HepG2 (cell line): ENCODE measurements around the gene SPIB. TPM values are rescaled to one million over a fixed set of nuclear protein-coding genes. Genes with fewer than 3 reads are reported as not detected.

Source experiments
- ATAC-seq: fragments of 200-7000 bp; cut with Tn5 transposase; 3 replicates; pipeline ENCODE4 v1.9.1; 2020; ENCODE audit warnings: mild to moderate bottlenecking, moderate library complexity
- BruUV-seq: library from RNA; stranded (reverse); fragments of 400-500 nt; replicated peaks from 2 replicates; lab custom pipeline; 2021; lab: Mats Ljungman, UMichigan
- CTCF ChIA-PET: fragments of 300-600 bp; formaldehyde crosslinking; extraction: SDS; loops from one replicate; lab custom pipeline; 2021; ENCODE audit warnings: low total read pairs, inconsistent platforms, low intra/inter-chr PET ratio; lab: Yijun Ruan, JAX
- POLR2A ChIA-PET: fragments of 350-600 bp; sonication (Branson Sonifier 250); formaldehyde crosslinking; loops from one replicate; lab custom pipeline; 2020; ENCODE audit warnings: antibody characterized with exemption, inconsistent platforms; lab: Yijun Ruan, JAX
- DNase-seq: peaks from one replicate; pipeline ENCODE4 v3.0.0-alpha.2; 2015; ENCODE audit warnings: low spot score
- FAIRE-seq: peaks from 3 replicates; lab custom pipeline; 2011; peaks lifted over from hg19 to GRCh38; lab: Jason Lieb, UNC
- H2AFZ ChIP-seq: one replicate; pipeline ENCODE4 v1.6.1; 2011; ENCODE audit warnings: low read length, inconsistent platforms
- H3K27ac ChIP-seq: fragments of 300-600 bp; 3 replicates; pipeline ENCODE4 v1.8.0; 2011; ENCODE audit warnings: mixed run types, mild to moderate bottlenecking, mixed read lengths, low read length, inconsistent platforms; ENCODE audit not compliant: insufficient read depth; ENCODE audit errors: extremely low read length
- H3K27me3 ChIP-seq, 2 experiments: fragments of 200-600 bp in 1 of 2; 2 replicates in 1 of 2; 3 replicates in 1 of 2; pipeline versions ENCODE4 v1.6.0 to v1.8.0; 2011; ENCODE audit warnings: low read length in 2 of 2, mild to moderate bottlenecking in 2 of 2, moderate library complexity in 2 of 2, inconsistent platforms in 1 of 2; ENCODE audit not compliant: insufficient read depth in 2 of 2, control insufficient read depth in 1 of 2
- H3K36me3 ChIP-seq, 2 experiments: fragments of 200-600 bp in 1 of 2; replicated peaks in 1 of 2; 2 replicates in 1 of 2; 3 replicates in 1 of 2; pipeline versions ENCODE4 v1.5.1 to v1.8.0; 2011; ENCODE audit warnings: low read length in 2 of 2, inconsistent platforms in 1 of 2; ENCODE audit not compliant: insufficient read depth in 2 of 2, control insufficient read depth in 1 of 2
- H3K4me1 ChIP-seq: 2 replicates; pipeline ENCODE4 v1.5.1; 2012; ENCODE audit warnings: low read length, inconsistent platforms; ENCODE audit not compliant: insufficient read depth
- H3K4me2 ChIP-seq: 2 replicates; pipeline ENCODE4 v1.6.0; 2011; ENCODE audit warnings: low read depth, low read length, inconsistent platforms
- H3K4me3 ChIP-seq, 3 experiments: fragments of 200-600 bp in 1 of 3; sonication (generic), shearing (Covaris generic) in 1 of 3; replicated peaks in 1 of 3; 2 replicates each; pipeline ENCODE4 v1.5.1; 2011 to 2016; ENCODE audit warnings: low read length in 3 of 3, inconsistent platforms in 2 of 3, low read depth in 2 of 3, mild to moderate bottlenecking in 2 of 3, control low read depth in 1 of 3, mixed read lengths in 1 of 3; ENCODE audit not compliant: insufficient read depth in 1 of 3
- H3K79me2 ChIP-seq: one replicate; pipeline ENCODE4 v1.6.1; 2011; ENCODE audit warnings: low read length, inconsistent platforms; ENCODE audit not compliant: insufficient read depth
- H3K9ac ChIP-seq: 2 replicates; pipeline ENCODE4 v1.6.0; 2011; ENCODE audit warnings: mild to moderate bottlenecking, low read depth, low read length, inconsistent platforms; ENCODE audit not compliant: insufficient read depth
- H3K9me3 ChIP-seq: 2 replicates; pipeline ENCODE4 v1.5.1; 2012; ENCODE audit warnings: mild to moderate bottlenecking, low read length
- H4K20me1 ChIP-seq: 2 replicates; pipeline ENCODE4 v1.6.0; 2011; ENCODE audit warnings: inconsistent platforms, mild to moderate bottlenecking, low read length, moderate library complexity; ENCODE audit not compliant: insufficient read depth
- ISL2 ChIP-seq: sonication (generic); formaldehyde crosslinking; IDR thresholded peaks from 2 replicates; pipeline ENCODE4 v1.5.0; 2020; ENCODE audit warnings: missing genetic modification reagents
- MED13 ChIP-seq: sonication (generic); formaldehyde crosslinking; IDR thresholded peaks from 2 replicates; pipeline ENCODE4 v1.5.0; 2020; ENCODE audit warnings: missing genetic modification reagents
- NFKBIZ ChIP-seq: IDR thresholded peaks from 2 replicates; pipeline ENCODE4 v1.6.1; 2018; ENCODE audit warnings: missing genetic modification reagents, missing compliant biosample characterization
- PAF1 ChIP-seq: IDR thresholded peaks from 2 replicates; pipeline ENCODE4 v1.6.1; 2016; ENCODE audit warnings: missing genetic modification reagents, missing compliant biosample characterization
- PHB2 ChIP-seq: fragments of 450-650 bp; IDR thresholded peaks from 2 replicates; pipeline ENCODE4 v1.6.1; 2018; ENCODE audit not compliant: partially characterized antibody
- RORA ChIP-seq: sonication (generic); formaldehyde crosslinking; IDR thresholded peaks from 2 replicates; pipeline ENCODE4 v1.5.0; 2020; ENCODE audit warnings: mild to moderate bottlenecking, missing genetic modification reagents, moderate library complexity
- SIX1 ChIP-seq: sonication (generic); formaldehyde crosslinking; IDR thresholded peaks from 2 replicates; pipeline ENCODE4 v1.4.0; 2020; ENCODE audit warnings: missing genetic modification reagents, borderline replicate concordance
- ZFYVE20 ChIP-seq: sonication (generic); formaldehyde crosslinking; IDR thresholded peaks from 2 replicates; pipeline ENCODE4 v1.8.0; 2023; ENCODE audit warnings: low read depth, mild to moderate bottlenecking, moderate library complexity, missing genetic modification reagents, borderline replicate concordance
- ZNF670 ChIP-seq: sonication (generic); formaldehyde crosslinking; IDR thresholded peaks from 2 replicates; pipeline ENCODE4 v1.8.0; 2022; ENCODE audit warnings: mild to moderate bottlenecking, missing genetic modification reagents, borderline replicate concordance
- WGBS: methylation state at CpG from one replicate; pipeline ENCODE4 v1.1.6; 2017; ENCODE audit warnings: low lambda C conversion rate; 5-methylcytosine and 5-hydroxymethylcytosine counted together
- in situ Hi-C: cut with HindIII; loops from 2 replicates; pipeline ENCODE4 v1.10.0; 2017; ENCODE audit warnings: low pct_unique_long_range_greater_than_20kb; ENCODE audit not compliant: extremely low pct_ligation_motif_present
- intact Hi-C: fragments of 100-400 bp; cut with micrococcal nuclease; formaldehyde crosslinking; loops from one replicate; pipeline ENCODE4 v1.10.0; 2022; ENCODE audit not compliant: unreplicated experiment
- polyA plus RNA-seq, 8 experiments: library from polyadenylated mRNA; depleted of rRNA in 3 of 8; stranded (reverse) in 7 of 8; unstranded in 1 of 8; fragments of >200 nt; fragmentation: Illumina TruSeq in 4 of 8; extraction: Trizol in 4 of 8; gene quantifications; 2 replicates each; pipeline versions ENCODE4 v1.2.1 to v1.2.3, GENCODE V29; 2011 to 2016; ENCODE audit warnings: low read depth in 4 of 8, missing spikeins in 1 of 8, mixed read lengths in 1 of 8; ENCODE audit not compliant: insufficient read depth in 1 of 8
- total RNA-seq, 5 experiments: library from RNA; depleted of rRNA; stranded (reverse); fragments of >200 nt; fragmentation: Illumina TruSeq; extraction: Trizol; gene quantifications; 2 replicates each; pipeline ENCODE4 v1.2.3, GENCODE V29; 2016; ENCODE audit warnings: low read depth in 1 of 5
- TF ChIP-seq, protein P1 (sequence below): fragments of 450-650 bp; IDR thresholded peaks from 2 replicates; pipeline ENCODE4 v1.6.1; 2017
- TF ChIP-seq, protein P2 (sequence below): sonication (generic); formaldehyde crosslinking; IDR thresholded peaks from 2 replicates; pipeline ENCODE4 v1.4.0; 2020; ENCODE audit warnings: missing genetic modification reagents, borderline replicate concordance
- TF ChIP-seq, protein P3 (sequence below): conservative IDR thresholded peaks from 2 replicates; pipeline ENCODE4 v1.6.1; 2018; ENCODE audit warnings: missing genetic modification reagents

Gene SPIB
- total and polyA plus RNA-seq, 2 of the 13 experiments (the other 11 are each of a cell fraction or from before 2014, with no cell fraction given) = 0.04 TPM; not detected in 1

DNA sequence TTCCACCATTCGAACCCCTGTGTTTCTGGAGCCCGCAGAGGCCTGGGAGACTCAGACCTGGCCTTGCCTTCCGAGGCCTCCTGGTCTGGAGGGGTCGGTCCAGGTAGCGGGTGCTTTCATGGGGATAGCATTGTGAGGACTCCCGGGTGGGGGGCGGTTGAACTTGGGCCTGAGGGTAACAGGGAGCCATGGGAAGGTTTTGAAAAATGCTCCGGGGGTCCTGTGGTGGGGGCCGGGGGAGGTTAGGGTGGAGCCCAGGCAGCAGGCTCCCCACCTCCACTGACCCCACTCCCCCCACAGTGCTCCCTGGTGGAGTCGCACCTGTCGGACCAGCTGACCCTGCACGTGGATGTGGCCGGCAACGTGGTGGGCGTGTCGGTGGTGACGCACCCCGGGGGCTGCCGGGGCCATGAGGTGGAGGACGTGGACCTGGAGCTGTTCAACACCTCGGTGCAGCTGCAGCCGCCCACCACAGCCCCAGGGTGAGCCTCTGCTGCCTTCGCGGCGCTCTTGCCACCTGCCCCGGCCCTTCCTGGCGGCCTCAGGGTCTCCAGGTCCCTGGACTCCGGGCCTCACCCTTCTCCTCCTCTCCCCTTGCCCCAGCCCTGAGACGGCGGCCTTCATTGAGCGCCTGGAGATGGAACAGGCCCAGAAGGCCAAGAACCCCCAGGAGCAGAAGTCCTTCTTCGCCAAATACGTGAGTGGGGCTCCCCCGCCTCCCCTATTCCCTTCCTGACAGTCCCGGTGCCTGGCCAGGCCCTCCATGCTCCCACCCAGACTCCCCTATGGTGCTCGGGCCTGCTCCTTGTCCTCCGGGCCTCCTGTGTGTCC is 61.8 kb downstream of the SPIB start:
- in situ Hi-C loops = no loop called here
- Histone ChIP-seq H3K9ac (no peak overlapping the region), H3K27me3 (peaks cover 4 to 10% of the 10 kb centered on the region in 2 experiments; a peak in 3 of 5 replicates), H3K4me3 (no peak overlapping the region), H3K27ac (no peak overlapping the region), H3K4me1 (no peaks in the 10 kb centered on the region), H3K36me3 (no peaks in the 10 kb centered on the region), H3K79me2 (no peaks in the 10 kb centered on the region), H3K9me3 (no peaks in the 10 kb centered on the region), H4K20me1 (no peaks in the 10 kb centered on the region), H2AFZ (no peak overlapping the region), H3K4me2 (no peak overlapping the region)
- no TSS peak for BruUV-seq
- no peak for FAIRE-seq
- TF ChIP-seq PAF1 (CRISPR knock-in tag) (no peak), RORA (CRISPR knock-in tag) (no peak), ISL2 (no peak), MED13 (no peak), PHB2 (no peak), SIX1 (CRISPR knock-in tag) (no peak), NFKBIZ (CRISPR knock-in tag) (no peak), ZNF670 (no peak), ZFYVE20 (no peak)
- TF ChIP-seq, protein P1, sequence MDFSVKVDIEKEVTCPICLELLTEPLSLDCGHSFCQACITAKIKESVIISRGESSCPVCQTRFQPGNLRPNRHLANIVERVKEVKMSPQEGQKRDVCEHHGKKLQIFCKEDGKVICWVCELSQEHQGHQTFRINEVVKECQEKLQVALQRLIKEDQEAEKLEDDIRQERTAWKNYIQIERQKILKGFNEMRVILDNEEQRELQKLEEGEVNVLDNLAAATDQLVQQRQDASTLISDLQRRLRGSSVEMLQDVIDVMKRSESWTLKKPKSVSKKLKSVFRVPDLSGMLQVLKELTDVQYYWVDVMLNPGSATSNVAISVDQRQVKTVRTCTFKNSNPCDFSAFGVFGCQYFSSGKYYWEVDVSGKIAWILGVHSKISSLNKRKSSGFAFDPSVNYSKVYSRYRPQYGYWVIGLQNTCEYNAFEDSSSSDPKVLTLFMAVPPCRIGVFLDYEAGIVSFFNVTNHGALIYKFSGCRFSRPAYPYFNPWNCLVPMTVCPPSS = no peak
- TF ChIP-seq, protein P2, sequence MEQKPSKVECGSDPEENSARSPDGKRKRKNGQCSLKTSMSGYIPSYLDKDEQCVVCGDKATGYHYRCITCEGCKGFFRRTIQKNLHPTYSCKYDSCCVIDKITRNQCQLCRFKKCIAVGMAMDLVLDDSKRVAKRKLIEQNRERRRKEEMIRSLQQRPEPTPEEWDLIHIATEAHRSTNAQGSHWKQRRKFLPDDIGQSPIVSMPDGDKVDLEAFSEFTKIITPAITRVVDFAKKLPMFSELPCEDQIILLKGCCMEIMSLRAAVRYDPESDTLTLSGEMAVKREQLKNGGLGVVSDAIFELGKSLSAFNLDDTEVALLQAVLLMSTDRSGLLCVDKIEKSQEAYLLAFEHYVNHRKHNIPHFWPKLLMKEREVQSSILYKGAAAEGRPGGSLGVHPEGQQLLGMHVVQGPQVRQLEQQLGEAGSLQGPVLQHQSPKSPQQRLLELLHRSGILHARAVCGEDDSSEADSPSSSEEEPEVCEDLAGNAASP (CRISPR knock-in tag) = no peak
- TF ChIP-seq, protein P3, sequence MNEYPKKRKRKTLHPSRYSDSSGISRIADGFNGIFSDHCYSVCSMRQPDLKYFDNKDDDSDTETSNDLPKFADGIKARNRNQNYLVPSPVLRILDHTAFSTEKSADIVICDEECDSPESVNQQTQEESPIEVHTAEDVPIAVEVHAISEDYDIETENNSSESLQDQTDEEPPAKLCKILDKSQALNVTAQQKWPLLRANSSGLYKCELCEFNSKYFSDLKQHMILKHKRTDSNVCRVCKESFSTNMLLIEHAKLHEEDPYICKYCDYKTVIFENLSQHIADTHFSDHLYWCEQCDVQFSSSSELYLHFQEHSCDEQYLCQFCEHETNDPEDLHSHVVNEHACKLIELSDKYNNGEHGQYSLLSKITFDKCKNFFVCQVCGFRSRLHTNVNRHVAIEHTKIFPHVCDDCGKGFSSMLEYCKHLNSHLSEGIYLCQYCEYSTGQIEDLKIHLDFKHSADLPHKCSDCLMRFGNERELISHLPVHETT = no peak
- WGBS = 44% methylated on average over 17 of the region's 37 CpGs
- POLR2A ChIA-PET = no interaction called here
- CTCF ChIA-PET = interaction anchor here (1.2 to 2.4 kb wide), 3 partner anchors 112 to 124 kb away, joined by 4 to 71 read pairs (median 21); partner anchors contain the start of gene NAPSA
- DNase-seq = no peak
- no peak for ATAC-seq
- intact Hi-C loops = no loop called here

Other genes with a start within 250 kb of the SPIB start
- 5.5 and 6.4 TPM in 2 replicates for gene MYH14, start 215.3 kb upstream of the SPIB start, total RNA-seq (2016; rRNA removed; fragmentation: Illumina TruSeq; extraction: Trizol)
- 5.8 and 8.0 TPM in 2 replicates for gene MYH14, start 215.3 kb upstream of the SPIB start, polyA plus RNA-seq (2011; rRNA removed)
- 0.24 and 0.29 TPM in 2 replicates for gene KCNC3, start 89.6 kb upstream of the SPIB start, total RNA-seq (2016; rRNA removed; fragmentation: Illumina TruSeq; extraction: Trizol)
- gene KCNC3, start 89.6 kb upstream of the SPIB start, polyA plus RNA-seq (2011; rRNA removed) = 1.6 and 1.7 TPM in 2 replicates
- gene NAPSA, start 53.3 kb upstream of the SPIB start, total RNA-seq (2016; rRNA removed; fragmentation: Illumina TruSeq; extraction: Trizol) = not detected in 2 replicates
- not detected in 2 replicates for gene NAPSA, start 53.3 kb upstream of the SPIB start, polyA plus RNA-seq (2011; rRNA removed)
- 11.7 and 13.5 TPM in 2 replicates for gene NR1H2, start 42.5 kb upstream of the SPIB start, total RNA-seq (2016; rRNA removed; fragmentation: Illumina TruSeq; extraction: Trizol)
- gene NR1H2, start 42.5 kb upstream of the SPIB start, polyA plus RNA-seq (2011; rRNA removed) = 10.3 and 15.9 TPM in 2 replicates
- 39.5 and 54.0 TPM in 2 replicates for gene POLD1, start 34.6 kb upstream of the SPIB start, total RNA-seq (2016; rRNA removed; fragmentation: Illumina TruSeq; extraction: Trizol)
- gene POLD1, start 34.6 kb upstream of the SPIB start, polyA plus RNA-seq (2011; rRNA removed) = 17.4 and 18.6 TPM in 2 replicates
- 0.67 TPM in 1 of 2 replicates, not detected in the other for gene MYBPC2, start 14.0 kb downstream of the SPIB start, total RNA-seq (2016; rRNA removed; fragmentation: Illumina TruSeq; extraction: Trizol)
- gene MYBPC2, start 14.0 kb downstream of the SPIB start, polyA plus RNA-seq (2011; rRNA removed) = 0.01 TPM in 1 of 2 replicates, not detected in the other
- not detected in 2 replicates for gene EMC10, start 57.6 kb downstream of the SPIB start, total RNA-seq (2016; rRNA removed; fragmentation: Illumina TruSeq; extraction: Trizol)
- not detected in 2 replicates for gene EMC10, start 57.6 kb downstream of the SPIB start, polyA plus RNA-seq (2011; rRNA removed)
- not detected in 2 replicates for gene GARIN5A, start 57.9 kb downstream of the SPIB start, total RNA-seq (2016; rRNA removed; fragmentation: Illumina TruSeq; extraction: Trizol)
- gene GARIN5A, start 57.9 kb downstream of the SPIB start, polyA plus RNA-seq (2011; rRNA removed) = not detected in 2 replicates
- 2.0 and 2.3 TPM in 2 replicates for gene JOSD2, start 92.3 kb downstream of the SPIB start, total RNA-seq (2016; rRNA removed; fragmentation: Illumina TruSeq; extraction: Trizol)
- gene JOSD2, start 92.3 kb downstream of the SPIB start, polyA plus RNA-seq (2011; rRNA removed) = 4.1 and 5.2 TPM in 2 replicates
- 1.1 and 2.2 TPM in 2 replicates for gene ASPDH, start 95.0 kb downstream of the SPIB start, total RNA-seq (2016; rRNA removed; fragmentation: Illumina TruSeq; extraction: Trizol)
- 3.3 and 4.0 TPM in 2 replicates for gene ASPDH, start 95.0 kb downstream of the SPIB start, polyA plus RNA-seq (2011; rRNA removed)
- not detected in 2 replicates for gene LRRC4B, start 149.5 kb downstream of the SPIB start, total RNA-seq (2016; rRNA removed; fragmentation: Illumina TruSeq; extraction: Trizol)
- gene LRRC4B, start 149.5 kb downstream of the SPIB start, polyA plus RNA-seq (2011; rRNA removed) = not detected in 2 replicates
- not detected in 2 replicates for gene SYT3, start 220.9 kb downstream of the SPIB start, total RNA-seq (2016; rRNA removed; fragmentation: Illumina TruSeq; extraction: Trizol)
- not detected in 2 replicates for gene SYT3, start 220.9 kb downstream of the SPIB start, polyA plus RNA-seq (2011; rRNA removed)
- not detected in 2 replicates for gene C19orf81, start 230.5 kb downstream of the SPIB start, total RNA-seq (2016; rRNA removed; fragmentation: Illumina TruSeq; extraction: Trizol)
- gene C19orf81, start 230.5 kb downstream of the SPIB start, polyA plus RNA-seq (2011; rRNA removed) = not detected in 2 replicates